WTC11 (cell line): Measurements from ENCODE around the gene DNM1. TPM values are rescaled to one million over a fixed set of nuclear protein-coding genes. Genes with fewer than 3 reads are reported as not detected.

ENCODE experiments used
- ATAC-seq: fragments of 200-7000 bp; cut with Tn5 transposase; 2 replicates; pipeline ENCODE4 v1.10.0; 2021; ENCODE audit warnings: mild to moderate bottlenecking, moderate library complexity
- CTCF ChIA-PET: fragments of 300-600 bp; sonication (Branson Sonifier 250); formaldehyde crosslinking; loops from one replicate; lab custom pipeline; 2021; ENCODE audit warnings: antibody characterized with exemption; lab: Charles Lee
- POLR2A ChIA-PET: fragments of 350-600 bp; sonication (Branson Sonifier 250); formaldehyde crosslinking; loops from one replicate; lab custom pipeline; 2021; ENCODE audit warnings: antibody characterized with exemption; lab: Charles Lee
- DNase-seq: peaks from one replicate; pipeline ENCODE4 v3.0.0; 2021; ENCODE audit warnings: low spot score
- H3K27ac Mint-ChIP-seq: 2 replicates; pipeline ENCODE4 v1.8.0; 2021; ENCODE audit warnings: mixed read lengths
- H3K27me3 Mint-ChIP-seq: 2 replicates; pipeline ENCODE4 v1.8.0; 2021; ENCODE audit warnings: low read depth, mild to moderate bottlenecking, moderate library complexity, mixed read lengths
- H3K36me3 Mint-ChIP-seq: 2 replicates; pipeline ENCODE4 v1.8.0; 2021; ENCODE audit warnings: mixed read lengths
- H3K4me1 Mint-ChIP-seq: 2 replicates; pipeline ENCODE4 v1.8.0; 2022; ENCODE audit warnings: mixed read lengths
- H3K4me3 Mint-ChIP-seq: 2 replicates; pipeline ENCODE4 v1.8.0; 2021; ENCODE audit warnings: mild to moderate bottlenecking, moderate library complexity, mixed read lengths
- H3K9me3 Mint-ChIP-seq: 2 replicates; pipeline ENCODE4 v1.8.0; 2021; ENCODE audit warnings: mixed read lengths
- ARID4B ChIP-seq: sonication (generic); formaldehyde crosslinking; IDR thresholded peaks from 2 replicates; pipeline ENCODE4 v1.8.0; 2023; ENCODE audit warnings: missing genetic modification reagents, mild to moderate bottlenecking, borderline replicate concordance
- CREB1 ChIP-seq: sonication (generic); formaldehyde crosslinking; IDR thresholded peaks from 2 replicates; pipeline ENCODE4 v1.8.0; 2023; ENCODE audit warnings: mild to moderate bottlenecking, missing genetic modification reagents
- CTCF ChIP-seq: fragments of 200-600 bp; IDR thresholded peaks from 2 replicates; pipeline ENCODE4 v1.8.0; 2022; ENCODE audit warnings: antibody characterized with exemption
- E2F4 ChIP-seq: sonication (generic); formaldehyde crosslinking; IDR thresholded peaks from 2 replicates; pipeline ENCODE4 v1.8.1; 2022; ENCODE audit warnings: low read depth, mild to moderate bottlenecking, moderate library complexity, missing genetic modification reagents, borderline replicate concordance
- ELF4 ChIP-seq: sonication (generic); formaldehyde crosslinking; IDR thresholded peaks from 2 replicates; pipeline ENCODE4 v1.8.1; 2022; ENCODE audit warnings: low read depth, mild to moderate bottlenecking, moderate library complexity, missing genetic modification reagents
- EMX1 ChIP-seq: fragments of 250-450 bp; sonication (Bioruptor Pico); IDR thresholded peaks from 2 replicates; pipeline ENCODE4 v1.8.0; 2021; ENCODE audit warnings: mild to moderate bottlenecking
- HMGXB4 ChIP-seq: sonication (generic); formaldehyde crosslinking; IDR thresholded peaks from 2 replicates; pipeline ENCODE4 v1.8.1; 2023; ENCODE audit warnings: mild to moderate bottlenecking, moderate library complexity, missing genetic modification reagents
- IRF2 ChIP-seq: sonication (generic); formaldehyde crosslinking; IDR thresholded peaks from 2 replicates; pipeline ENCODE4 v1.8.0; 2022; ENCODE audit warnings: low read depth, missing genetic modification reagents, borderline replicate concordance
- MLX ChIP-seq: sonication (generic); formaldehyde crosslinking; IDR thresholded peaks from 2 replicates; pipeline ENCODE4 v1.8.1; 2023; ENCODE audit warnings: mild to moderate bottlenecking, missing genetic modification reagents, moderate library complexity
- NFATC4 ChIP-seq: fragments of 250-450 bp; sonication (Bioruptor Pico); IDR thresholded peaks from 2 replicates; pipeline ENCODE4 v1.9.0; 2021; ENCODE audit warnings: mild to moderate bottlenecking
- NR1H2 ChIP-seq: sonication (generic); formaldehyde crosslinking; IDR thresholded peaks from 2 replicates; pipeline ENCODE4 v1.9.0; 2021; ENCODE audit warnings: mild to moderate bottlenecking, moderate library complexity, missing genetic modification reagents
- OVOL2 ChIP-seq: fragments of 250-450 bp; sonication (Bioruptor Pico); IDR thresholded peaks from 2 replicates; pipeline ENCODE4 v1.9.0; 2021; ENCODE audit warnings: mild to moderate bottlenecking, borderline replicate concordance
- PRRX2 ChIP-seq: fragments of 250-450 bp; sonication (Bioruptor Pico); IDR thresholded peaks from 2 replicates; pipeline ENCODE4 v1.8.0; 2021; ENCODE audit warnings: mild to moderate bottlenecking
- SMAD4 ChIP-seq: sonication (generic); formaldehyde crosslinking; IDR thresholded peaks from 2 replicates; pipeline ENCODE4 v1.8.0; 2022; ENCODE audit warnings: mild to moderate bottlenecking, missing genetic modification reagents
- ZNF219 ChIP-seq: sonication (generic); formaldehyde crosslinking; IDR thresholded peaks from 2 replicates; pipeline ENCODE4 v1.8.0; 2023; ENCODE audit warnings: missing genetic modification reagents, mild to moderate bottlenecking, borderline replicate concordance
- ZNF423 ChIP-seq: fragments of 250-450 bp; sonication (Bioruptor Pico); IDR thresholded peaks from 2 replicates; pipeline ENCODE4 v2.1.2; 2022; ENCODE audit warnings: mild to moderate bottlenecking, moderate library complexity
- total RNA-seq: library from RNA; stranded (reverse); gene quantifications from 3 replicates; pipeline ENCODE4 v1.2.3, GENCODE V29; 2021
- TF ChIP-seq, protein P1 (sequence below): fragments of 250-450 bp; sonication (Bioruptor Pico); IDR thresholded peaks from 2 replicates; pipeline ENCODE4 v1.9.0; 2021; ENCODE audit warnings: mild to moderate bottlenecking
- TF ChIP-seq, protein P2 (sequence below): sonication (generic); formaldehyde crosslinking; IDR thresholded peaks from 2 replicates; pipeline ENCODE4 v1.8.0; 2023; ENCODE audit warnings: missing genetic modification reagents

The DNM1 gene
- total RNA-seq, 1 experiment from 2014 or later = 79.0 TPM

DNA sequence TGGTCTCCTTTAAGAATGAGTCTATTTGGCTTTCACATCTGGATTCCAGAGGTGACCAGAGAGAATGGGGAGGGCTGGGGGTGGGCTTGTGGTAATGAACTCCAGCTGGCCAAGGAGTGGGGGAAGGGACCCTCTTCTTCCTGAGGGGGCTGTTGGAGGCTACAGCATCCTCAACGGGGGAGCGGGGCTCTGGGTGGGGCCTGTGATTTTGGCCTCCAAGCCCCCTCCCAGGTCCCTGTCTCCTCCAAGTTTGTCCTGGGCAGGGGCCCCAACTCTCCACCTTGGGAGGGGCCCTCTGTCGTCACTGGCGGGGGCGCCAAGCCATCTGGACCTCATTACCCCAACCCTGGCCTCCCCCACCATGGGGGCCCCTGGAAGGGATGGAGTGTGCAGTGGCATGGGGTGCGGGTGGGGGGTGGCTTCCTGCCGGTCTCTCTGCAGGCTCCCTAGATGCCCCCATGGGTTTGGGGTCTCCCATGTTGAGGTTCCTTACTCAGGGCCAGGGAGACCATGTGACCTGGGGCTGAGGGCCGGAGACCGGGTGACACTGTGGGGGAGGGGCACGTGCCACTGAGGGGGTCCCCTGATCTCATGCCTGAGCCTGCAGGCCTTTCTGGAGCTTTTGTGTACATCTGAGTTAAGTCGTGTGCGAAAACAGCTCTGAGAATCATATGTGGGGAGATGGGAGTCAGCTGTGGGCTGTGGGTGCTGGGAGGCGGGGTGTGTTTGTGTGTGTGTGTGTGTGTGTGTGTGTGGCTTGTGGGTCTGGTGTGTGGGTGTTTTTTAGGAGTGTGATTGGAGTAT, 40.2 kb downstream of the DNM1 start (continued):
- TF ChIP-seq CTCF (no peak), ARID4B (CRISPR knock-in tag) (no peak), NR1H2 (CRISPR knock-in tag) (no peak), HMGXB4 (no peak), E2F4 (no peak), PRRX2 (CRISPR knock-in tag) (no peak)
- TF ChIP-seq, all 79 proteins: peak for 0

DNA sequence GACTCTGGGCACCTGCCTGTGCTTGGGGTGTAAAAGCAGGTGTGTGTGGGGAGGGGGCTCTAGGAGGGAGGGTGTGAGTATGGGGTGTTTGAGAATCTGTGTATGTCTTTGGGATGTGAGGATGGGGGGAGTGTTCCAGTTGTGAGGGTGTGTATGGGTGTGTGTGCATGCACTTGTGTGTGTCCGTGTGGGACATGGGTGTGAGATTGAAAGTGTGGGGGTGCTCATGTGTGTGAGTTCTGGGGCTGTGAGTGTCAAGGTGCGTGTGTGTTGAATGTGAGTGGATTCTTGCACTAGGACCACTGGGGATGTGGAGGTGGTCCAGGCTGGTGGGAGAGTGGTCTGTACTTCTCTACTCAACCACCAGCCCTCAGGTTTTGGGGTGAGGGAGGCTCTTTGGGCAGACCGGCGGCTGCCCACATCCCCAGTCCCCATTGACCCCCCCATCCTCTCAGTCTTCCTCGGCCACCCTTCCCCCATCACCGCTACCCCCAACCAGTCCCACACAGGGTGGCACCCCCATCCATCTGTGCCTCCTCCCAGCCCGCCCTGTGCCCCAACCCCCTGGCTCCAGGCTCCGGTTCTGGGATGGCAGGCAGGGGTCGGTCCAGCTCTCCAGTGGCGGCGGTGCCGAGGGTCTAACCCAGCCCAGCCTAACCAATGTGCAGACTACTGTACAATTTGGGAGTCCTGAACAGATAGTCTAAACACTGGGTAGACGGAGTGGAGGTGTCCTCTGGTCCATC, 41.1 kb downstream of the DNM1 start:
- H3K36me3 Mint-ChIP-seq = peaks cover 4% of the 10 kb centered on the region
- peaks cover 5% of the 10 kb centered on the region; the same call in 1 of the 2 replicates for H3K27me3 Mint-ChIP-seq
- no peak; the same call in 1 of the 2 replicates for ATAC-seq
- ChIA-PET POLR2A (interaction anchor here (0.9 kb wide), 1 partner anchor 32 kb away, joined by 3 read pairs; the partner anchor contains the start of genes GOLGA2 and SWI5), CTCF (interaction anchor here (1.2 kb wide), 1 partner anchor 8 kb away, joined by 4 read pairs; no protein-coding TSS in a partner anchor)
- 0 out of 2 replicates have a peak overlapping the region, but pooled peaks have one; percentile 9 for H3K27ac Mint-ChIP-seq
- H3K4me3 Mint-ChIP-seq = no peak overlapping the region
- DNase-seq = no peak
- no peaks in the 10 kb centered on the region for H3K9me3 Mint-ChIP-seq
- peaks cover 15% of the 10 kb centered on the region for H3K4me1 Mint-ChIP-seq
- TF ChIP-seq HMGXB4 (no peak), IRF2 (CRISPR knock-in tag) (no peak), CREB1 (no peak), ELF4 (CRISPR knock-in tag) (no peak), ZNF219 (CRISPR knock-in tag) (no peak), CTCF (no peak), OVOL2 (CRISPR knock-in tag) (no peak), NFATC4 (CRISPR knock-in tag) (no peak), SMAD4 (CRISPR knock-in tag) (no peak), MLX (CRISPR knock-in tag) (no peak), EMX1 (CRISPR knock-in tag) (no peak), ZNF423 (CRISPR knock-in tag) (no peak)
- TF ChIP-seq, protein P1, sequence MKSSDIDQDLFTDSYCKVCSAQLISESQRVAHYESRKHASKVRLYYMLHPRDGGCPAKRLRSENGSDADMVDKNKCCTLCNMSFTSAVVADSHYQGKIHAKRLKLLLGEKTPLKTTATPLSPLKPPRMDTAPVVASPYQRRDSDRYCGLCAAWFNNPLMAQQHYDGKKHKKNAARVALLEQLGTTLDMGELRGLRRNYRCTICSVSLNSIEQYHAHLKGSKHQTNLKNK (CRISPR knock-in tag) = no peak
- TF ChIP-seq, protein P2, sequence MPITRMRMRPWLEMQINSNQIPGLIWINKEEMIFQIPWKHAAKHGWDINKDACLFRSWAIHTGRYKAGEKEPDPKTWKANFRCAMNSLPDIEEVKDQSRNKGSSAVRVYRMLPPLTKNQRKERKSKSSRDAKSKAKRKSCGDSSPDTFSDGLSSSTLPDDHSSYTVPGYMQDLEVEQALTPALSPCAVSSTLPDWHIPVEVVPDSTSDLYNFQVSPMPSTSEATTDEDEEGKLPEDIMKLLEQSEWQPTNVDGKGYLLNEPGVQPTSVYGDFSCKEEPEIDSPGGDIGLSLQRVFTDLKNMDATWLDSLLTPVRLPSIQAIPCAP (CRISPR knock-in tag) = no peak
